HL-60/S4 treated with retinoic acid at 250 ng/mL for 4 days and 3 days (cell line): Measurements from ENCODE around the gene CYP26B1.

Experiments used
- in situ Hi-C: fragments of 300-500 bp; cut with MboI; formaldehyde crosslinking; loops from 2 replicates; pipeline ENCODE4 v1.7.0; 2022; ENCODE audit warnings: low sequenced_read_pairs

The CYP26B1 gene

DNA sequence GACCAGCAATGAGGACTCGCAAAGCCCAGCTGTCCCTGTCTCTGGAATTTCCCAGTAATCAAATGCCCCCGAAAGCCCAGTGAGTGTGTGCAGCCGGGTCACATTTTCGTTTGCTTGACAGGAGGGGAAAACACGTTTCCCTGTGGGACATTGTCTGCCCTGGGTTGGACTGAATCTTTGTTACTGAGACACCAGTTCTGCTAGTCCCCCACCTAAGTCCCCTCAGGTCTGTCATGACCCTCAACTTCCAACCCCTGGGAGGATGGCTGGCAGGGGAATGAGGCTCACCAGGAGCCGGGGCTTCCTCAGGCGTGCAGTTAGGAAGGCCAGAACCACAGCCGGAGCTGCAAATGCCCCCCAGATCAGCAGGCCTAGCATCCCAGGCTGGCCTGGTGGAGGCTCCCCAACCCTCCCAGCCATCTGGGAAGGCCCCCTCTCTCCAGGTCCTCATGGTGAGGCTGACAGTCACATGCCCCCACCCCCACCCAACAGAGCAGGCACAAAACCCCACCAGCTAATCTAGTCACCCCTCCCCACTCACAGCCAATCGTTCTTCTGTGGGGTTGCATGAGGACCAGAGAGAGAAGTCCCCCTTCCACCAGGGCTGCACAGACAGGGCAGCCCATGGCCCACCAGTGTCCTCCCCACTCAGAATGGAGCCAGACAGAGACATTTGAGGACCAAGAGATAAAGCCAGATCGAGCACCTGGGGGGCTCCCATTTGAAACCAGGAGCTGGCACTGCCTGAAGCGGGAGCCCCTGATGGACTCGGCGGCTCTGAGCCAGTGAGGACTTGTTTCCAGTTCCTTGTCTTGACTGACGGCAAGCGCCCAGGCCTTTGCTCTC is 33.6 kb downstream of the CYP26B1 start:
- in situ Hi-C loops: no loop called here

DNA sequence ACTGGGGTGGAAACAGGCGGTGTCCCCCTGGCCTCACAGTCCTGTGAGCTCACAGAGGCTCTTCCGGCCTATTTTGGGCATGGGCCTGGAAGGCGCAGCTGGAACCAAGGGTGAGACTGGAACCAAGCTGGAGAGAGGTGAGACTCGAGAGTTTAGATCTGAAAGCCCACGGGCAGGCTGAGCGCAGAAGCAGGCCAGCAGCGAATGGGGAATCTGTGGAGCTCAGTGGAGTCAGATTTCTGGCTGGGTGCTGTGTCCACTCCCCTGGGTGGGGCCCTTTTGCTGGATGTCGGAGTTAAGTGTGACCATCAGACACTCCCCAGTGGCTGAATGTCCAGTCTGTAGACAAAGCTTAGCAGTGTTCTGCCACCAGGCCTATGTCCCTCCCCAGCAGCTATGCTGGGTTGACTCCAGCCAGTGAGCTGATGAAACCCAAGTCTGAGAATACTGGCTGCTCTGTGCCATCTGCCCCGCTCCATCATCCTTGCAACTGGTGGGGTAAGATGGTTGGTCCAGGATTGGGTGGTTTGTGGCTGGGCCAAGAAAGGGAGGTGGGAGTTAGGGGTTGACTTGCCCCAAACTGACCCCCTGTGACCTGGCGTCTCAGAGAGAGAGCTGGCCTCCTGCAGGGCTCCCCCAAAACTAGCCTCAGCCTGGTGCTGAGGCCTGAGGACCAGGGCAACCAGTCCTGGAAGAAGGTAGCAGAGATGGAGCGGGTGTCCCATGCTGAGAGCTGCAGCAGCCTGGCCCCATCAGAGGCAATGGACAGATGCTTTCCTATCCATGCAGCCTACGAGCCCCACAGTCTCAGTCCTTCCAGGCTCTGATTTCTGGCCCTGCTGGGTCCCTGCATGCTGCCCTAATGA is 34.4 kb downstream of the CYP26B1 start:
- in situ Hi-C loops: no loop called here

DNA sequence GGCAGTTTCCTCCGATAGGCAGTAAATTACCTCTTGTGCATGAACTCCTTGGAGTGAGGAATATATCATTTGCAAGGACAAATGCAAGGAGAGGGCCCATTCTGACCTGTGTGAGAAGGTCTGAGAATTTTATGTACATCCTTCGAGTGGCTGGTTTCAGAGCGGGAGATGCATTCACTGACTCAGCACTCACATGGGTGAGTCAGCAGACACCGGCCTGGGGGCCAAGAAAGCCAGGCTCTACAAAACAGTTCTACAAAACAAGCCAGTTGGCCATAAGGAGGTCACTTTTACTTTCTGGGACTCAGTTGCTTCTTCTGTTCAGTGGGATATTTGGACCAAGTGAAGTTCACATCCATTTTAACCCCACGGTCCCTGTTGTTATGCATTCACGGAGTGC is 35.3 kb downstream of the CYP26B1 start:
- in situ Hi-C loops: no loop called here

GRCh38 chr2:72111061-72111460 is 36.6 kb downstream of the CYP26B1 start:
- in situ Hi-C loops: no loop called here

DNA sequence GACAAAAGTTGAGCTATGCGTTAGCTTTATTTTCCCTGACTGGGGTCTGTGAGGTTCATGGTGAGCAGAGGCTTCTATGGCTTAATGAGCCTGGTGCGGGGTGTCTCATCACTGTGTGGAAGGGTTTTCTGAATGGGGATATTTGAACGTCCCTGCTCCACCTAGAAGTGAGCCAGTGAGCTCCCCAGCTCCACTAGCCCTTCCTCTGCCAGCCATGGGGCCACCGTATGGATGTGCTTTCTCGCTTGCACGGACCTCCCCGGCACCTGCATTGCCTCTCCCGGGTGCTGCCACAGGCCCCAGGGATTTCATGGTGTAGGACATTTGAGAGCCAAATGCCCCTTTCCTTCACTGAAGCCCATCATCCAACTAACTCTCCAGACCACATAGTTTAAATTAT is 37.8 kb downstream of the CYP26B1 start:
- in situ Hi-C loops: no loop called here

DNA sequence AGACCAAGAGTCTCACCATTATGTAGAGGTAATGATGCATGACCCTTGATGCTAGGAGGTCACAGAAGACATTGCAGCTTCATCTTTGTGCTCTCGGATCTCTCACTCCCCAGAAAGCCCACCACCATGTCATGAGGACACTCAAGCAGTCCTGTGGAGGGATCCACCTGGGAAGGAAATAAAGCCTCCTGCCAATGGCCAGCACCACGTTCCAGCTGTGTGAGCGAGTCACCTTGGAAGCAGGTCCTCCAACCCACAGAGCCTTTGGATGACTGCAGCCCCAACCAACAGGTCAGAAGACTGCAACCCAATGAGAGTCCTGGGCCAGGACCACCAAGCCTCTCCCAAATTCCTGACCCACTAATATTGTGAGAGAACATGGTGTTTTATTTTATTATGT is 38.4 kb downstream of the CYP26B1 start:
- in situ Hi-C loops: no loop called here

- in situ Hi-C loops: no loop called here
Observed at GRCh38 chr2:72108121-72108520, 39.5 kb downstream of the CYP26B1 start.

- in situ Hi-C loops: no loop called here
Observed at GRCh38 chr2:72106978-72107377, 40.7 kb downstream of the CYP26B1 start.

DNA sequence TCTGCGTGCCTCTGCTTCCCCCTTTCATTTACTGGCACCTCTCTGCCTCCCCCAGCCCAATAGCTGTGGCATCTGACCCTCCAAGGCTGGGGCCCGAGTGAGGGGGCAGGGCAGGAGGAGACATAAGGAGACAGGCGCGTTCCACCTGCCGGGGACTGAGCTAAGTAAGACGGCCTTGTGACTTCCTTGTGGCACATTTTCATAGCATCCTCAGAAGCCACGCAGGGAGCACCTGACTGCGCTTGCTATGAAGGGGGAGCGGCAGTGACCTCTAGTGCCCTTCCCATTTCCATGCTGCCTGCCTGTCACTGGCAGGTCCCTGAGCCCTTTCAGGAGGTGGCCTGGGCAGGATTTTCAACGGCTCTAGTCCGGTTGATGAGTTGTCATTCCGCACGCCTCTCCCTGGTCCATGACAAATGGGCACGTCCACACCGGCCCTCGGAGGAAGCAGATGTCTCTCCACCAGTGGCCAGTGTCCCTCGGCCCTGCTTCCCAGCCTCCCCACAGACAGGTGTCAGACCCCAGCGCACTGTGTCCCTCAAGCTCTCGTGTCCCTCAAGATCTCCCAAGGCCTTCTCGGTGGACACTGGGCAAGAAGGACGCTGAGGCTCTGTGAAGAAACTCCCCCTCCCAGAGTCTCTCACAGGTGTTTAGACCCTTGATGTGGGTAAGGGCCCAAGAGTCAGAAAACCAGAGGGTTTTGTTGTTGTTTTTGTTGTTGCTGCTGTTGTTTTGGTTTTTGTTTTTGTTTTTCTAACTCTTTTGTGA is 42.7 kb downstream of the CYP26B1 start:
- in situ Hi-C loops: no loop called here

GRCh38 chr2:72103690-72104089 is 44.0 kb downstream of the CYP26B1 start:
- in situ Hi-C loops: no loop called here

DNA sequence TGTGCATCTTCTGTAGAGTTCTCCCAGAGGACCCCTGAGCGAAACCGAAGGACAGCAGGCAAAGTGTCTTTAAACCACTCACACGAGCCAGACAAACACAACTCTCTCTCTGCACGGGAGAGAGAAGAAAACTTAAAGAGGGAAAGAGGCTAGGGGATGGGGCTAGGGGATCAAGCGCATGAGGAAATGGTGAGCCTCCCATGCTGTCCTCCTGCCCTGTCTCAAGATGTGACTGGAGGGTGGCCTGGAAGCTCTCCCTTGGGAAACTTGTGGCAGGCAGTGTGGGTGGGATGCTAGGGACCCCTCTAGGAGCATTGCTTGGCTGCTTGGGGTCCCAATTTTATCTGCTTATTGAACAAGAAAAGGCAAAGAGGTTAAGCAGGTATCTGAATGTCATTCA is 44.5 kb downstream of the CYP26B1 start:
- in situ Hi-C loops: no loop called here

DNA sequence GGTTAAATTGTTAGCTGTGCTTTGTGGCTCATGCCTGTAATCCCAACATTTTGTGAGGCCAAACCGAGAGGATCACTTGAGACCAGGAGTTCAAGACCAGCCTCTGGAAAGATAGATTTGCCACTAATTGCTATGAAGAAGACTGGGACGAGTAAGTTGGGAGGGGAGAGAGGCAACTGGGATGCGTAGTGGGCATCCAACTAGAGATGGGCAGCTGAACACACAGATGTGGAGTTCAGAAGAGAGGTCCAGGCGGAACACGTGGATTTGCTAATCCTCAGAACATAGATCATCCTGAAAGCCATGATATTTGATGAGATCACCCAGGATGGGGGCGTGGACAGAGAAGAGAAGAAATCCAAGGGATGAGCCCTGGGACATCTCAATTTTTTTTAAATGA is 48.7 kb downstream of the CYP26B1 start:
- in situ Hi-C loops: no loop called here

- in situ Hi-C loops: no loop called here
Observed at GRCh38 chr2:72097276-72097675, 50.4 kb downstream of the CYP26B1 start.

- in situ Hi-C loops: no loop called here
Observed at GRCh38 chr2:72096181-72096580, 51.5 kb downstream of the CYP26B1 start.

- in situ Hi-C loops: no loop called here
Observed at GRCh38 chr2:72095364-72095763, 52.3 kb downstream of the CYP26B1 start.

DNA sequence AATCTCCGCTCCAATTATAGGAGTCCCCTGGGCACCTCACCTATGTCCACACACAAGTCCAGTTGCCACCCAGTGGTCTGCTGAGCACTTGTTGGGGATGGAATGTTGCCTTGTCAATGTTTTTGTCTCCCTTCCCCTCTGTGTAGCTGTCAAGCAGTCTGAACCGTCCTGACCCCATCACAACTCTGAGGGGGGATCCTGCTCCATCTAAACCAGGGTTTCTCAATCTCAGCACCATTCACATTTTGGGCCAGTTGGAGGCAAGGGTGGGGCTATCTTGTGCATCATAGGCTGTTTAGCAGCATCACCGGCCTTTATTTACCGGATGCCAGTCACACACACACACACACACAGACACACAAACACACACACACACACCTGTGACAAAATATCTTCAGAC is 53.0 kb downstream of the CYP26B1 start:
- in situ Hi-C loops: no loop called here

- in situ Hi-C loops: no loop called here
Observed at GRCh38 chr2:72092111-72092510, 55.6 kb downstream of the CYP26B1 start.

DNA sequence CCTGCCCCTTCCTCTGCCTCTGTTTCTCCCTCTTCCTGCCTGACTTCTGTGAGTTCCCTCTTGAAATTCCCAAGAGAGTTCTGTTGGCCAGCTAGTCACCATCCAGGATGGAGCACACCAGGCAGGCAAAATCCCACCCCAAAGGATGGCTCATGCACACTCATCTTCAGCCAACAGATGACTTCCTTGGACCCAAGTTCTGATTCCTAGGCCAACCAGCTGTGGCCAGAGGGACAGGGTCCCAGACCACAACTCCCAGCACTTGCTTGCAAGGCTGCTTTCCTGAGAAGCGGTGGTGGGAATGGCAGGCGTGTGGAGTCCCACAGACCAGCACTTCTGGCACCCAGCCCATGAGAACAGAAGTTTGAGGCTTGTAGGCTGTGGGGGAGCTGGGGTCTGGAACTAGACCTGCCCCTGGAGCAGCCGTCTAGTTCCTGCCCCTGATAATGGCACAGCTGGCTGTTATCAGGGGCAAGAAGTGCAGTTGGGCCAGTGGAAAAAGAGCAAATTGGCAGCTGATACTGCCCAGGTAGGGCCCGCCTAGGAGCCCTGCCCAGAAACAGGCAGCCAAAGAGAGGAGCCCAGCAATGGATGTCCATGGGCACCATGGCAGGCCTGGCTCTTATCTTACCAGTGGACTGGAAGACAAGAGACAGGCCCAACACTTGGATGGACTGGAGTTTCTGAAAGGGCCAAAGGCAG is 56.7 kb downstream of the CYP26B1 start:
- in situ Hi-C loops: no loop called here

DNA sequence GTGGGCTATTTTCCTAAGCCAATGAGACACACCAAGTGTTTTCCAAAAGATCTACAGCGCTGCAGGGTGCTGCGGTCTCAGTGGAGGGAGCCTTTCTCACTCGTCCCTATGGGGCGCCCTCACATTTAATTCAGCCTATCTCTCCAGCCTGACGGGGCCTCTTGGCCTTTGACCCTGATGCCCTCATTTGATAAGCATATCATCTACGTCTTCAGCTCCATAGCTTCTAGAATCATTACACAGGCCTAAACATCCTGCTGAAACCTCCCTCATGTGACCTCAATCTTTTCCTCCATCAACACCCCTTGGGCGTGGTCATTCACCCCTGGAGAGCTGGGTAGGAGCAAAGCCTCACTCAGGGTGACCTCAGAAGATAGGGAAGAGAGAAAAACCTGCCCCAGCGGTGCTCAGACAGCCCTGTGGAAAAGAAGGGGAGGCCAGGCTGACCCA is 57.4 kb downstream of the CYP26B1 start:
- in situ Hi-C loops: no loop called here

DNA sequence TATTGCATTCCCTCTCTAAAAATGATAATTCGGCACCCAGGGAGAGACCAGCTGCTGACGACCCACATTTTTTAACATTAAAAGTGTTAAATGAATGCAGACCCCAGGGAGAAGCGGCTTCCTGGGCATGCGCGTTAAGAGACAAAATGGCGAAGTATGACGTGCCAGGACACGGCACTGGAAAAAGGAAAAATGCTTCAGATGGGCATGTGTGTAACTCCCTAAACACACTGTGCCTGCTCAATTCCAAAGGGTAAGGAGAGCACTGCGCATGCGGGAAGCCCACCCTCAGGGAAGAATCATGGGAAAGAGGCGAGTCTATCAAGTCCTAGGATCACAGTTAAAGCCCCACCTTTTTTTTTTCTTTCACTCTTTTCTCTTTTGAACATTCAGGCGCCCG is 58.1 kb downstream of the CYP26B1 start:
- in situ Hi-C loops: no loop called here

- in situ Hi-C loops: no loop called here
Observed at GRCh38 chr2:72089028-72089427, 58.6 kb downstream of the CYP26B1 start.
